HepG2 (cell line): ENCODE results near the gene BMF. TPM values are rescaled to one million over a fixed set of nuclear protein-coding genes. Genes with fewer than 3 reads are reported as not detected.

Experiments
- BCLAF1 ChIP-seq: fragments of 450-650 bp; IDR thresholded peaks from 2 replicates; pipeline ENCODE4 v1.6.1; 2017; ENCODE audit warnings: mild to moderate bottlenecking
- CREB1 ChIP-seq, 2 experiments: fragments of 450-650 bp in 1 of 2; IDR thresholded peaks; 2 replicates each; pipeline ENCODE4 v1.6.1; 2016 to 2017; ENCODE audit warnings: control low read depth in 1 of 2, mild to moderate bottlenecking in 1 of 2, missing compliant biosample characterization in 1 of 2, missing genetic modification characterization in 1 of 2
- CREBL2 ChIP-seq: sonication (generic); formaldehyde crosslinking; IDR thresholded peaks from 2 replicates; pipeline ENCODE4 v1.8.1; 2023; ENCODE audit warnings: missing genetic modification reagents, mild to moderate bottlenecking, borderline replicate concordance
- DBP ChIP-seq: sonication (generic); formaldehyde crosslinking; IDR thresholded peaks from 2 replicates; pipeline ENCODE4 v1.4.0; 2020; ENCODE audit warnings: missing genetic modification reagents; ENCODE audit errors: not compliant biosample characterization
- ESRRA ChIP-seq: sonication (generic); formaldehyde crosslinking; IDR thresholded peaks from 2 replicates; pipeline ENCODE4 v1.5.1; 2020; ENCODE audit warnings: mild to moderate bottlenecking, low read depth, missing genetic modification reagents
- HNF4G ChIP-seq, 2 experiments: sonication (generic) in 1 of 2; formaldehyde crosslinking in 1 of 2; IDR thresholded peaks; 2 replicates each; pipeline versions ENCODE4 v1.4.0 to v1.6.1; 2011 to 2020; ENCODE audit warnings: borderline replicate concordance in 2 of 2, low read depth in 2 of 2, mild to moderate bottlenecking in 2 of 2, low read length in 1 of 2, missing genetic modification reagents in 1 of 2, moderate library complexity in 1 of 2
- IRF1 ChIP-seq: sonication (generic); formaldehyde crosslinking; IDR thresholded peaks from 2 replicates; pipeline ENCODE4 v1.4.0; 2020; ENCODE audit warnings: low read depth, mild to moderate bottlenecking, missing genetic modification reagents
- IRF2 ChIP-seq: IDR thresholded peaks from 2 replicates; pipeline ENCODE4 v1.6.1; 2018; ENCODE audit warnings: missing genetic modification reagents, missing compliant biosample characterization
- MAFF ChIP-seq: IDR thresholded peaks from 2 replicates; pipeline ENCODE4 v1.6.1; 2011; ENCODE audit warnings: low read depth, low read length, improper control_type of control experiment
- MIXL1 ChIP-seq: IDR thresholded peaks from 2 replicates; pipeline ENCODE4 v1.6.1; 2016
- PHF8 ChIP-seq: sonication (generic); formaldehyde crosslinking; IDR thresholded peaks from 2 replicates; pipeline ENCODE4 v1.5.0; 2020; ENCODE audit warnings: missing genetic modification reagents
- RELA ChIP-seq: sonication (generic); formaldehyde crosslinking; IDR thresholded peaks from 2 replicates; pipeline ENCODE4 v1.4.0; 2020; ENCODE audit warnings: missing genetic modification reagents
- SAP130 ChIP-seq: IDR thresholded peaks from 2 replicates; pipeline ENCODE4 v1.6.1; 2016; ENCODE audit warnings: low read depth
- TBL1XR1 ChIP-seq: fragments of 150-350 bp; IDR thresholded peaks from 2 replicates; pipeline ENCODE4 v1.6.1; 2014; ENCODE audit warnings: borderline replicate concordance, low read length; ENCODE audit not compliant: partially characterized antibody
- TBX2 ChIP-seq: sonication (generic); formaldehyde crosslinking; IDR thresholded peaks from 2 replicates; pipeline ENCODE4 v1.5.0; 2020; ENCODE audit warnings: missing genetic modification reagents, mild to moderate bottlenecking, borderline replicate concordance
- TEAD2 ChIP-seq: sonication (generic); formaldehyde crosslinking; IDR thresholded peaks from 2 replicates; pipeline ENCODE4 v1.9.0; 2021; ENCODE audit warnings: missing genetic modification reagents
- ZBTB39 ChIP-seq: sonication (generic); formaldehyde crosslinking; IDR thresholded peaks from 2 replicates; pipeline ENCODE4 v1.5.0; 2020; ENCODE audit warnings: missing genetic modification reagents
- ZFAT ChIP-seq: sonication (generic); formaldehyde crosslinking; conservative IDR thresholded peaks from 2 replicates; pipeline ENCODE4 v1.8.1; 2023; ENCODE audit warnings: missing genetic modification reagents, inconsistent platforms
- ZNF556 ChIP-seq: sonication (generic); formaldehyde crosslinking; IDR thresholded peaks from 2 replicates; pipeline ENCODE4 v1.4.0; 2020; ENCODE audit warnings: mild to moderate bottlenecking, missing genetic modification reagents, borderline replicate concordance
- ZNF784 ChIP-seq: sonication (generic); formaldehyde crosslinking; IDR thresholded peaks from 2 replicates; pipeline ENCODE4 v1.5.1; 2020; ENCODE audit warnings: missing genetic modification reagents, mild to moderate bottlenecking, borderline replicate concordance
- ZSCAN25 ChIP-seq: sonication (generic); formaldehyde crosslinking; IDR thresholded peaks from 2 replicates; pipeline ENCODE4 v1.8.0; 2022; ENCODE audit warnings: mild to moderate bottlenecking, missing genetic modification reagents
- polyA plus RNA-seq, 8 experiments: library from polyadenylated mRNA; depleted of rRNA in 3 of 8; stranded (reverse) in 7 of 8; unstranded in 1 of 8; fragments of >200 nt; fragmentation: Illumina TruSeq in 4 of 8; extraction: Trizol in 4 of 8; gene quantifications; 2 replicates each; pipeline versions ENCODE4 v1.2.1 to v1.2.3, GENCODE V29; 2011 to 2016; ENCODE audit warnings: low read depth in 4 of 8, missing spikeins in 1 of 8, mixed read lengths in 1 of 8; ENCODE audit not compliant: insufficient read depth in 1 of 8
- total RNA-seq, 5 experiments: library from RNA; depleted of rRNA; stranded (reverse); fragments of >200 nt; fragmentation: Illumina TruSeq; extraction: Trizol; gene quantifications; 2 replicates each; pipeline ENCODE4 v1.2.3, GENCODE V29; 2016; ENCODE audit warnings: low read depth in 1 of 5

The BMF gene
- total and polyA plus RNA-seq, 2 of the 13 experiments (the other 11 are each of a cell fraction or from before 2014, with no cell fraction given): 8.7 to 15.9 TPM

GRCh38 chr15:40092256-40092978 lies 16.3 kb downstream of the BMF start (continued):
- TF ChIP-seq TBX2 (CRISPR knock-in tag) (peak; percentile 74), MIXL1 (CRISPR knock-in tag) (0 out of 2 replicates have a peak, but pooled peaks have one; percentile 15), ZFAT (CRISPR knock-in tag) (no peak), SAP130 (CRISPR knock-in tag) (peak; percentile 65), RELA (CRISPR knock-in tag) (no peak), ZBTB39 (0 out of 2 replicates have a peak, but pooled peaks have one; percentile 78), DBP (CRISPR knock-in tag) (no peak), CREB1 (IDR thresholded peaks at IDR 0.05) (no peak), CREB1 (CRISPR knock-in tag; IDR thresholded peaks at IDR 0.05) (peak; percentile 72; the same call in 1 of the 2 replicates), TEAD2 (no peak), CREBL2 (no peak), TBL1XR1 (no peak), IRF2 (CRISPR knock-in tag) (no peak), ZNF784 (CRISPR knock-in tag) (peak; percentile 22; the same call in 1 of the 2 replicates), PHF8 (CRISPR knock-in tag) (0 out of 2 replicates have a peak, but pooled peaks have one; percentile 20), ZNF556 (peak; percentile 69; the same call in 1 of the 2 replicates), BCLAF1 (no peak), ESRRA (CRISPR knock-in tag) (peak; percentile 62; the same call in 1 of the 2 replicates), HNF4G (IDR thresholded peaks at IDR 0.05; ENCODE audit: borderline replicate concordance, low read depth, low read length) (peak; percentile 82), HNF4G (CRISPR knock-in tag; IDR thresholded peaks at IDR 0.05; ENCODE audit: borderline replicate concordance, low read depth) (peak; percentile 90), MAFF (peak; percentile 95), ZSCAN25 (CRISPR knock-in tag) (0 out of 2 replicates have a peak, but pooled peaks have one; percentile 14), IRF1 (no peak)
